ENCODE results near the gene LRPAP1.
"Not testable (repeated sequence)": the region's sequence is repeated elsewhere in the genome, so short reads cannot be mapped to it uniquely, and the experiment has no call there.

The LRPAP1 gene

GRCh38 chr4:3564948-3565347 is 32.7 kb upstream of the LRPAP1 start:
- H3K9ac ChIP-seq (ENCODE audit: low read depth, low read length, poor library complexity, severe bottlenecking); H3K27me3 ChIP-seq (ENCODE audit: insufficient read depth, low read length, poor library complexity, severe bottlenecking); H3K9me3 ChIP-seq (ENCODE audit: insufficient read depth, low read depth, low read length); H3F3A ChIP-seq (ENCODE audit: low read depth); H3K36me3 ChIP-seq (ENCODE audit: insufficient read depth, low read length); H3K79me2 ChIP-seq (ENCODE audit: insufficient read depth, low read length); H3K4me1 ChIP-seq (ENCODE audit: insufficient read depth, low read length, poor library complexity, severe bottlenecking); H4K20me1 ChIP-seq (ENCODE audit: insufficient read depth, low read length, poor library complexity, severe bottlenecking); H3K4me2 ChIP-seq (ENCODE audit: low read depth, low read length, poor library complexity, severe bottlenecking); H3K4me3 ChIP-seq (ENCODE audit: low read length, poor library complexity, severe bottlenecking); H2AFZ ChIP-seq (ENCODE audit: low read length); H3K9me2 ChIP-seq (replicated peaks; ENCODE audit: low read depth, low read length): not testable (repeated sequence)

DNA sequence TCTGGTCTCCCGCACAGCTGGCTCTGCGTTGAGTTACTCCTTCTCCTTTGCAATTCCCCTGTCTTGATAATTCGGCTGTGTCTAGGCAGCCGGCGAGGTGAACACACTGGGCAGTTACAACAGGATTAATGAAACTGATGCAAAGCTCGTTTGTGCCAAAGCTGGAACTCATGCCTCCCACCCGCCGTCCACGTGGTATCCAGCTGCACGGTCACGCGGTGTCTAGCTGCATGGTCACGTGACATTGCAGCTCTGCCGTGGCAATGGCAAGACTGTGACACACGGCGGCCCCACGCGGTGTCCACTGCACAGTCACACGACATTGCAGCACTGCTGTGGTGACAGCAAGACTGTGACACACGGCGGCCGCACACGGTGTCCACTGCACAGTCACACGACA is 31.2 kb upstream of the LRPAP1 start:
- Histone ChIP-seq H3K4me3 (ENCODE audit: low read length, poor library complexity, severe bottlenecking) (no peak overlapping the region), H3F3A (ENCODE audit: low read depth) (no peaks in the 10 kb centered on the region), H3K79me2 (ENCODE audit: insufficient read depth, low read length) (no peaks in the 10 kb centered on the region), H3K9me2 (replicated peaks; ENCODE audit: low read depth, low read length) (no peaks in the 10 kb centered on the region), H3K9ac (ENCODE audit: low read depth, low read length, poor library complexity, severe bottlenecking) (no peak overlapping the region), H3K4me2 (ENCODE audit: low read depth, low read length, poor library complexity, severe bottlenecking) (no peak overlapping the region), H2AFZ (ENCODE audit: low read length) (no peak overlapping the region), H3K27me3 (ENCODE audit: insufficient read depth, low read length, poor library complexity, severe bottlenecking) (no peaks in the 10 kb centered on the region), H3K4me1 (ENCODE audit: insufficient read depth, low read length, poor library complexity, severe bottlenecking) (no peaks in the 10 kb centered on the region), H3K9me3 (ENCODE audit: insufficient read depth, low read depth, low read length) (no peaks in the 10 kb centered on the region), H3K36me3 (ENCODE audit: insufficient read depth, low read length) (no peaks in the 10 kb centered on the region), H4K20me1 (ENCODE audit: insufficient read depth, low read length, poor library complexity, severe bottlenecking) (no peaks in the 10 kb centered on the region)
- TF ChIP-seq EZH2phosphoT487 (IDR thresholded peaks at IDR 0.05; ENCODE audit: borderline replicate concordance): no peak
- TF ChIP-seq, protein P1, sequence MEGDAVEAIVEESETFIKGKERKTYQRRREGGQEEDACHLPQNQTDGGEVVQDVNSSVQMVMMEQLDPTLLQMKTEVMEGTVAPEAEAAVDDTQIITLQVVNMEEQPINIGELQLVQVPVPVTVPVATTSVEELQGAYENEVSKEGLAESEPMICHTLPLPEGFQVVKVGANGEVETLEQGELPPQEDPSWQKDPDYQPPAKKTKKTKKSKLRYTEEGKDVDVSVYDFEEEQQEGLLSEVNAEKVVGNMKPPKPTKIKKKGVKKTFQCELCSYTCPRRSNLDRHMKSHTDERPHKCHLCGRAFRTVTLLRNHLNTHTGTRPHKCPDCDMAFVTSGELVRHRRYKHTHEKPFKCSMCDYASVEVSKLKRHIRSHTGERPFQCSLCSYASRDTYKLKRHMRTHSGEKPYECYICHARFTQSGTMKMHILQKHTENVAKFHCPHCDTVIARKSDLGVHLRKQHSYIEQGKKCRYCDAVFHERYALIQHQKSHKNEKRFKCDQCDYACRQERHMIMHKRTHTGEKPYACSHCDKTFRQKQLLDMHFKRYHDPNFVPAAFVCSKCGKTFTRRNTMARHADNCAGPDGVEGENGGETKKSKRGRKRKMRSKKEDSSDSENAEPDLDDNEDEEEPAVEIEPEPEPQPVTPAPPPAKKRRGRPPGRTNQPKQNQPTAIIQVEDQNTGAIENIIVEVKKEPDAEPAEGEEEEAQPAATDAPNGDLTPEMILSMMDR (conservative IDR thresholded peaks at IDR 0.05; ENCODE audit: low read length): no peak

DNA sequence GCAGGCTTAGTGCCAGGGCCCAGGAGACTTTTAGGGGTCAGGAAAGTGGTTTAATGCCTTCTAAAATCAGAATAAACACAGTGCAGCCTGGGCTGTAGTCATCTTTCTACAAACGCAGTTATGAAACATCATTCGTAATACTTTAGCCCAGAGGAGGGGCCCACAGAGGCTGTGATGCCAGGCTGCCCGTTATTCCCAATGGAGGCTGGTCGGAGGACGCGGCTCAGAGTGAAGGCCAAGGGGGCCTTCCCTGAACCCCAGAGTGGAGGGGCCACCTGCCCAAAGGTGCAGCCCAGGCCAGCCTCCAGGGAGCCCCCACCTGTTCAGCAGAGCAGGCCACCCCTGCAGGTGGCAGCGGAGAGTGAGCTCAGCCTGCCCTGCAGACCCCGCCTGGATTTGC is 29.9 kb upstream of the LRPAP1 start:
- not testable (repeated sequence) for H2AFZ ChIP-seq (ENCODE audit: low read length); H4K20me1 ChIP-seq (ENCODE audit: insufficient read depth, low read length, poor library complexity, severe bottlenecking); H3K36me3 ChIP-seq (ENCODE audit: insufficient read depth, low read length); H3K9me2 ChIP-seq (replicated peaks; ENCODE audit: low read depth, low read length); H3K4me3 ChIP-seq (ENCODE audit: low read length, poor library complexity, severe bottlenecking); H3K27me3 ChIP-seq (ENCODE audit: insufficient read depth, low read length, poor library complexity, severe bottlenecking); H3K4me2 ChIP-seq (ENCODE audit: low read depth, low read length, poor library complexity, severe bottlenecking); H3K4me1 ChIP-seq (ENCODE audit: insufficient read depth, low read length, poor library complexity, severe bottlenecking); H3K9ac ChIP-seq (ENCODE audit: low read depth, low read length, poor library complexity, severe bottlenecking); H3K79me2 ChIP-seq (ENCODE audit: insufficient read depth, low read length); H3F3A ChIP-seq (ENCODE audit: low read depth); H3K9me3 ChIP-seq (ENCODE audit: insufficient read depth, low read depth, low read length)

DNA sequence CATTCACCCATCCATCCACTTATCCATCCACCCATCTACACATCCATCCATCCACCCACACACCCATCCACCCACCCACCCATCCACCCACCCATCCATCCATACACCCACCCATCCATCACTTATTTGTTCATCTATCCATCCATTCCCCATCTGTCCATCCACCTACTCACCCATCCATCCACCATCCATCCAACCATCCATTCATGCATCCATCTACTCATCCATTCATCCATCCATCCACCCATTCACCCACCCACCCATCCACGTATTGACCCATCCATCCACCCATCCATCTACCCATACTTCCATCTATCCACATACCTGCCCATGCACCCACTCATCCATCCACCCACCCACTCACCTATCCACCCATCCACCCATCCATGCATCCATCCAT is 28.2 kb upstream of the LRPAP1 start:
- H3K27me3 ChIP-seq (ENCODE audit: insufficient read depth, low read length, poor library complexity, severe bottlenecking); H4K20me1 ChIP-seq (ENCODE audit: insufficient read depth, low read length, poor library complexity, severe bottlenecking); H3K4me3 ChIP-seq (ENCODE audit: low read length, poor library complexity, severe bottlenecking); H2AFZ ChIP-seq (ENCODE audit: low read length); H3K4me1 ChIP-seq (ENCODE audit: insufficient read depth, low read length, poor library complexity, severe bottlenecking); H3K36me3 ChIP-seq (ENCODE audit: insufficient read depth, low read length); H3K4me2 ChIP-seq (ENCODE audit: low read depth, low read length, poor library complexity, severe bottlenecking); H3K9me3 ChIP-seq (ENCODE audit: insufficient read depth, low read depth, low read length); H3K79me2 ChIP-seq (ENCODE audit: insufficient read depth, low read length); H3F3A ChIP-seq (ENCODE audit: low read depth); H3K9me2 ChIP-seq (replicated peaks; ENCODE audit: low read depth, low read length); H3K9ac ChIP-seq (ENCODE audit: low read depth, low read length, poor library complexity, severe bottlenecking): not testable (repeated sequence)

GRCh38 chr4:3559381-3560290 is 27.4 kb upstream of the LRPAP1 start:
- not testable (repeated sequence) for H2AFZ ChIP-seq (ENCODE audit: low read length); H3K9ac ChIP-seq (ENCODE audit: low read depth, low read length, poor library complexity, severe bottlenecking); H3K4me2 ChIP-seq (ENCODE audit: low read depth, low read length, poor library complexity, severe bottlenecking); H3K27me3 ChIP-seq (ENCODE audit: insufficient read depth, low read length, poor library complexity, severe bottlenecking); H3K9me2 ChIP-seq (replicated peaks; ENCODE audit: low read depth, low read length); H3K4me3 ChIP-seq (ENCODE audit: low read length, poor library complexity, severe bottlenecking); H3K4me1 ChIP-seq (ENCODE audit: insufficient read depth, low read length, poor library complexity, severe bottlenecking); H4K20me1 ChIP-seq (ENCODE audit: insufficient read depth, low read length, poor library complexity, severe bottlenecking); H3K9me3 ChIP-seq (ENCODE audit: insufficient read depth, low read depth, low read length); H3K36me3 ChIP-seq (ENCODE audit: insufficient read depth, low read length); H3F3A ChIP-seq (ENCODE audit: low read depth); H3K79me2 ChIP-seq (ENCODE audit: insufficient read depth, low read length)

DNA sequence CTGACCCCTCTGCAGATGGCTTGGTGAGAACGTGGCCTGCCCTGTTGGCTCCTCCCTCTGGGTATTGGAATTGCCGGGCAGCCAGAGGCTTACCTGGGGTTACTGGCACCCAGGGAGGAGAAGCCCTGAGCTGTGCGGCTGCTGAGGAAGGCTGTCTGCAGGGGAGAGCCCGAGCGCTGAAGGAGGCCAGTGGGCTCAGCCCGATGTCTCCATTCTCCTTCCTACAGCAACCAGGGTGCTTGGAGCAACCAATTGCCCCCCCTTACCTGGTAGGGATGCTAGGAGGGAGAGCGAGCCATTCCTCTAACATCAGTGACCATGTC is 26.3 kb upstream of the LRPAP1 start:
- not testable (repeated sequence) for H3K4me2 ChIP-seq (ENCODE audit: low read depth, low read length, poor library complexity, severe bottlenecking); H3K9me2 ChIP-seq (replicated peaks; ENCODE audit: low read depth, low read length); H3K79me2 ChIP-seq (ENCODE audit: insufficient read depth, low read length); H3K4me1 ChIP-seq (ENCODE audit: insufficient read depth, low read length, poor library complexity, severe bottlenecking); H3K4me3 ChIP-seq (ENCODE audit: low read length, poor library complexity, severe bottlenecking); H3K27me3 ChIP-seq (ENCODE audit: insufficient read depth, low read length, poor library complexity, severe bottlenecking); H3K9me3 ChIP-seq (ENCODE audit: insufficient read depth, low read depth, low read length); H3K36me3 ChIP-seq (ENCODE audit: insufficient read depth, low read length); H2AFZ ChIP-seq (ENCODE audit: low read length); H3F3A ChIP-seq (ENCODE audit: low read depth); H3K9ac ChIP-seq (ENCODE audit: low read depth, low read length, poor library complexity, severe bottlenecking); H4K20me1 ChIP-seq (ENCODE audit: insufficient read depth, low read length, poor library complexity, severe bottlenecking)
